Endothelial cell of umbilical vein (primary cell): Measurements from ENCODE around the gene KCNMA1.

Experiments
- EZH2 ChIP-seq: IDR thresholded peaks from 2 replicates; pipeline ENCODE4 v1.6.1; 2012; ENCODE audit warnings: borderline replicate concordance, low read depth, mild to moderate bottlenecking, moderate library complexity, low read length, inconsistent platforms; ENCODE audit not compliant: severe bottlenecking
- FOS ChIP-seq: IDR thresholded peaks from 2 replicates; pipeline ENCODE4 v1.6.1; 2011; ENCODE audit warnings: mild to moderate bottlenecking, low read length, moderate library complexity, borderline replicate concordance; ENCODE audit not compliant: insufficient read depth
- GATA2 ChIP-seq: IDR thresholded peaks from 2 replicates; pipeline ENCODE4 v1.7.0; 2011; ENCODE audit warnings: low read depth, mild to moderate bottlenecking, moderate library complexity, mixed read lengths, low read length; ENCODE audit not compliant: insufficient read length, insufficient read depth
- JUN ChIP-seq: IDR thresholded peaks from 2 replicates; pipeline ENCODE4 v1.6.1; 2011; ENCODE audit warnings: borderline replicate concordance, low read depth; ENCODE audit not compliant: insufficient read length, insufficient read depth
- MYC ChIP-seq: IDR thresholded peaks from one replicate; pipeline ENCODE4 v1.6.1; 2011; ENCODE audit warnings: mild to moderate bottlenecking, low read depth, low read length
- POLR2A ChIP-seq: IDR thresholded peaks from 2 replicates; pipeline ENCODE4 v1.6.1; 2012; ENCODE audit warnings: low read depth, mild to moderate bottlenecking, control low read depth, low read length
- POLR2AphosphoS5 ChIP-seq: IDR thresholded peaks from 2 replicates; pipeline ENCODE4 v1.6.1; 2012; ENCODE audit warnings: low read depth, mild to moderate bottlenecking, control low read depth, low read length, moderate library complexity; ENCODE audit not compliant: insufficient read depth
- TF ChIP-seq, protein P1 (sequence below), 2 donors: IDR thresholded peaks; 1 replicate in 1 of 2; 2 replicates in 1 of 2; pipeline ENCODE4 v1.5.1; 2011; ENCODE audit warnings: low read length in 2 of 2, mild to moderate bottlenecking in 2 of 2, moderate library complexity in 2 of 2, control low read depth in 1 of 2, inconsistent platforms in 1 of 2, low read depth in 1 of 2; ENCODE audit not compliant: insufficient read depth in 1 of 2; ENCODE audit errors: extremely low read depth in 1 of 2

- TF ChIP-seq, protein P1, sequence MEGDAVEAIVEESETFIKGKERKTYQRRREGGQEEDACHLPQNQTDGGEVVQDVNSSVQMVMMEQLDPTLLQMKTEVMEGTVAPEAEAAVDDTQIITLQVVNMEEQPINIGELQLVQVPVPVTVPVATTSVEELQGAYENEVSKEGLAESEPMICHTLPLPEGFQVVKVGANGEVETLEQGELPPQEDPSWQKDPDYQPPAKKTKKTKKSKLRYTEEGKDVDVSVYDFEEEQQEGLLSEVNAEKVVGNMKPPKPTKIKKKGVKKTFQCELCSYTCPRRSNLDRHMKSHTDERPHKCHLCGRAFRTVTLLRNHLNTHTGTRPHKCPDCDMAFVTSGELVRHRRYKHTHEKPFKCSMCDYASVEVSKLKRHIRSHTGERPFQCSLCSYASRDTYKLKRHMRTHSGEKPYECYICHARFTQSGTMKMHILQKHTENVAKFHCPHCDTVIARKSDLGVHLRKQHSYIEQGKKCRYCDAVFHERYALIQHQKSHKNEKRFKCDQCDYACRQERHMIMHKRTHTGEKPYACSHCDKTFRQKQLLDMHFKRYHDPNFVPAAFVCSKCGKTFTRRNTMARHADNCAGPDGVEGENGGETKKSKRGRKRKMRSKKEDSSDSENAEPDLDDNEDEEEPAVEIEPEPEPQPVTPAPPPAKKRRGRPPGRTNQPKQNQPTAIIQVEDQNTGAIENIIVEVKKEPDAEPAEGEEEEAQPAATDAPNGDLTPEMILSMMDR (IDR thresholded peaks at IDR 0.05; ENCODE audit: extremely low read depth in 1 of 2, insufficient read depth in 1 of 2, low read depth in 1 of 2, low read length in 2 of 2), result no peak
- no peak for TF ChIP-seq POLR2A
- no peak for TF ChIP-seq EZH2
- TF ChIP-seq FOS, result no peak
- no peak for TF ChIP-seq POLR2AphosphoS5
- no peak for TF ChIP-seq MYC
- TF ChIP-seq JUN, result no peak
- TF ChIP-seq GATA2, result no peak
Measured at GRCh38 chr10:76884673-76885275, 752.8 kb downstream of the KCNMA1 start.
